Mammary epithelial cell (primary cell): Measurements from ENCODE around the gene MXD3.

ENCODE experiments used
- CTCF ChIP-seq, 2 donors: IDR thresholded peaks in 1 of 2; conservative IDR thresholded peaks in 1 of 2; 2 replicates each; pipeline ENCODE4 v1.5.1; 2011 to 2012; ENCODE audit warnings: inconsistent platforms in 2 of 2, low read length in 2 of 2, mild to moderate bottlenecking in 2 of 2, control low read depth in 1 of 2, low read depth in 1 of 2; ENCODE audit not compliant: insufficient read depth in 1 of 2; ENCODE audit errors: extremely low read depth in 1 of 2
- EZH2 ChIP-seq: IDR thresholded peaks from 2 replicates; pipeline ENCODE4 v1.6.1; 2012; ENCODE audit warnings: low read length, inconsistent platforms, borderline replicate concordance

GRCh38 chr5:177265395-177265794, 46.3 kb downstream of the MXD3 start:
- TF ChIP-seq CTCF (conservative IDR thresholded peaks at IDR 0.05 in 1 of 2, IDR thresholded peaks at IDR 0.05 in 1 of 2; ENCODE audit: extremely low read depth in 1 of 2, insufficient read depth in 1 of 2, low read depth in 1 of 2, low read length in 2 of 2), result no peak
- no peak for TF ChIP-seq EZH2
